ENCODE measurements around the gene CDC14A. TPM values are rescaled to one million over a fixed set of nuclear protein-coding genes. Genes with fewer than 3 reads are reported as not detected.

CDC14A gene
- total RNA-seq, 4 donors from 2014 or later, result 9.0 to 32.4 (median 23.0) TPM

DNA sequence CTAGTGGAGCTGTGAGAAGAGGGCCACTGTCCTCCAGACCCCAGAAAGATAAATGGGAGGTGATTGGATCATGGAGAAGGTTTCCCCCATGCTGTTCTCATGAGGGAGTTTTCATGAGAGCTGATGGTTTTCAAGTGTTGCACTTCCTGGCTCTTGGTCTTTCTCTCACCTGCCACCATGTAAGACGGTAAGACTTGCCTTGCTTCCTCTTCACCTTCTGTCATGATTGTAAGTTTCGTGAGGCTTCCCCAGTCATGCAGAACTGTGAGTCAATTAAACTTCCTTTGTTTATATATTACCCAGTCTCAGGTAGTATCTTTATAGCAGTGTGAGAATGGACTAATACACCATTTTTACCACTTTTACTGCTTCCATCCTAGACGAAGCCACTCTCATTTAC is 213.2 kb downstream of the CDC14A start:
- no peaks in the 10 kb centered on the region for H3K36me3 ChIP-seq

DNA sequence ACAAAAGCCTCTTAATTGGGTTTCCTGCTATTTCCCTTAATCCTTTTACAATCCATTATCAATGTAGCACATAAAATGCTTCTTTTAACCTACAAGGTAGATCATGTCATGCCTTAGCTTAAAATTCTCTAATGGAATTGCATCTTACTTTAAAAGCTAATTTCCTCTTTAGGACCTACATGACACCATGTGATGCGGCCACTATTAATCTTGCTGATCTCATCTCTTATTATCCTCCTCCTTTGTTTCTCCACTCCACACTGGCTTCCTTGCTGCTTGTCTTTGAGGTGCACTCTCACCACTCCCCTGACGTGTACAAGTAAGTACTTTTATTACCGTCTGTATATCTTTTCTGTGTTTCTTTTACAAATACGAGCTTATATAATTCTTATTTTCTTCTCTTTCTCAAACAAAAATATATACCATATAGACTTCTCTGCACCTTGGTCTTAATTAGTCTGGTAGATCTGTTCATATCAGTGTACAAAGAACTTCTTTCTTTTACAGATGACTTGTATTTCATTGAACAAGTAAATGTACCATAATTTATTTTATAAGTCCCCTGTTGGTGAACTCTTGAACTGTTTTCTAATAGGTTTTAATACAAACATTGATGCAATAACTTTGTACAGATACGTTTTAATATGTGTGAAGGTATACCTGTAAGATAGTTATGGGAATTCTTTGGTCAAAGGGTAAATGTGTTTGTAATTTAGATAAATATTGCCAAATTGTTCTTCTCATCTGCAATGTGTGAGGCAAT is 213.8 kb downstream of the CDC14A start:
- DNase-seq, result no peak
- Histone ChIP-seq H3K27me3 (no peaks in the 10 kb centered on the region), H3K4me1 (no peaks in the 10 kb centered on the region), H3K27ac (no peak overlapping the region), H3K36me3 (no peaks in the 10 kb centered on the region), H3K4me3 (no peak overlapping the region), H3K9me3 (no peaks in the 10 kb centered on the region)
- intact Hi-C loops (cut with DNase I; ENCODE audit: low total_unique reads), result no loop called here
- TF ChIP-seq, protein P1, sequence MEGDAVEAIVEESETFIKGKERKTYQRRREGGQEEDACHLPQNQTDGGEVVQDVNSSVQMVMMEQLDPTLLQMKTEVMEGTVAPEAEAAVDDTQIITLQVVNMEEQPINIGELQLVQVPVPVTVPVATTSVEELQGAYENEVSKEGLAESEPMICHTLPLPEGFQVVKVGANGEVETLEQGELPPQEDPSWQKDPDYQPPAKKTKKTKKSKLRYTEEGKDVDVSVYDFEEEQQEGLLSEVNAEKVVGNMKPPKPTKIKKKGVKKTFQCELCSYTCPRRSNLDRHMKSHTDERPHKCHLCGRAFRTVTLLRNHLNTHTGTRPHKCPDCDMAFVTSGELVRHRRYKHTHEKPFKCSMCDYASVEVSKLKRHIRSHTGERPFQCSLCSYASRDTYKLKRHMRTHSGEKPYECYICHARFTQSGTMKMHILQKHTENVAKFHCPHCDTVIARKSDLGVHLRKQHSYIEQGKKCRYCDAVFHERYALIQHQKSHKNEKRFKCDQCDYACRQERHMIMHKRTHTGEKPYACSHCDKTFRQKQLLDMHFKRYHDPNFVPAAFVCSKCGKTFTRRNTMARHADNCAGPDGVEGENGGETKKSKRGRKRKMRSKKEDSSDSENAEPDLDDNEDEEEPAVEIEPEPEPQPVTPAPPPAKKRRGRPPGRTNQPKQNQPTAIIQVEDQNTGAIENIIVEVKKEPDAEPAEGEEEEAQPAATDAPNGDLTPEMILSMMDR (IDR thresholded peaks at IDR 0.05), result no peak
- no peak for TF ChIP-seq POLR2A (IDR thresholded peaks at IDR 0.05)

More for the DNA sequence above, 213.2 kb downstream of the CDC14A start:
- intact Hi-C loops (cut with DNase I; ENCODE audit: low total_unique reads), result no loop called here
- Histone ChIP-seq H3K4me1 (no peaks in the 10 kb centered on the region), H3K9me3 (no peaks in the 10 kb centered on the region), H3K4me3 (no peak overlapping the region), H3K27ac (no peak overlapping the region), H3K27me3 (no peaks in the 10 kb centered on the region)
- TF ChIP-seq, protein P1 (IDR thresholded peaks at IDR 0.05), result no peak
- no peak for TF ChIP-seq POLR2A (IDR thresholded peaks at IDR 0.05)
- no peak for DNase-seq

DNA sequence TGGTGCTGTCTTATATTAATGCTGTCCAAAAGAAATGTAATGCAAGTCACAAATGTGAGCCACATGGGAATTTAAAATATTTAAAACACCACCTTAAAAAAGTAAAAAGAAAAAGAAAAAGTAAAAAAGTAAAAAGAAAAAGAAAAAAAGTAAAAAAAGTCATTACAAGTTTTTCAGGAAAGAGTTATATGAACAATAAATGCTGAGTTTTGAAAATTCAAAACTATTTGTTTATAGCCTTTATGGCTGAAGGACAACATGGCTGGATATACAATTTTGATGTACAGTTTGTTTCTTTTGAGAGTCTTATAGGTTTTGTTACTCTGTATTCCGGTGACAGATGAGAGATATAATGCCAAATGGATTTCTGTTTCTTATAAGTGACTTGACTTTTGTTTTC is 214.8 kb downstream of the CDC14A start:
- Histone ChIP-seq H3K27me3 (no peaks in the 10 kb centered on the region), H3K4me3 (no peak overlapping the region), H3K4me1 (no peaks in the 10 kb centered on the region), H3K27ac (no peak overlapping the region), H3K36me3 (no peaks in the 10 kb centered on the region), H3K9me3 (no peaks in the 10 kb centered on the region)
- TF ChIP-seq, protein P1 (IDR thresholded peaks at IDR 0.05), result no peak
- TF ChIP-seq POLR2A (IDR thresholded peaks at IDR 0.05), result no peak
- DNase-seq, result no peak
- intact Hi-C loops (cut with DNase I; ENCODE audit: low total_unique reads), result no loop called here

Other genes with a start within 250 kb of the CDC14A start
- gene SASS6, start 219.6 kb upstream of the CDC14A start, total RNA-seq, result 1 to 10 TPM in 3 of 4 donors, under 1 TPM in 1; 0.77 to 7.6 (median 4.5) TPM
- 10 to 100 TPM; 12.0 to 54.1 (median 22.7) TPM for gene TRMT13, start 219.3 kb upstream of the CDC14A start, total RNA-seq
- 1 to 10 TPM in 3 of 4 donors, not detected in 1; 1.2 to 2.6 (median 1.5) TPM for gene LRRC39, start 174.2 kb upstream of the CDC14A start, total RNA-seq
- 10 to 100 TPM in 2 of 4 donors, 1 to 10 TPM in 2; 6.4 to 15.2 (median 10.5) TPM for gene DBT, start 102.7 kb upstream of the CDC14A start, total RNA-seq
- 10 to 100 TPM in 3 of 4 donors, 1 to 10 TPM in 1; 8.7 to 29.5 (median 14.8) TPM for gene RTCA, start 86.3 kb upstream of the CDC14A start, total RNA-seq
- gene GPR88, start 185.6 kb downstream of the CDC14A start, total RNA-seq, result under 1 TPM in 1 of 4 donors, not detected in 3; 0.21 TPM

Data from uterus (tissue), 4 donors.